K562 (cell line): ENCODE data around the gene ACBD6. TPM values are rescaled to one million over a fixed set of nuclear protein-coding genes. Genes with fewer than 3 reads are reported as not detected.

Experiments used
- ATAC-seq: fragments of 200-7000 bp; cut with Tn5 transposase; 3 replicates; pipeline ENCODE4 v1.9.1; 2020; ENCODE audit warnings: moderate library complexity
- BruUV-seq: library from RNA; stranded (reverse); fragments of 400-500 nt; replicated peaks from 2 replicates; lab custom pipeline; 2021; lab: Mats Ljungman, UMichigan
- CTCF ChIA-PET: fragments of 300-600 bp; formaldehyde crosslinking; extraction: SDS; loops from one replicate; lab custom pipeline; 2021; ENCODE audit warnings: low intra/inter-chr PET ratio; lab: Yijun Ruan, JAX
- POLR2A ChIA-PET: fragments of 300-600, 350-650 bp; sonication (Branson Sonifier 250); formaldehyde crosslinking; extraction: SDS; loops from one replicate; lab custom pipeline; 2021; ENCODE audit warnings: antibody characterized with exemption, inconsistent platforms; lab: Yijun Ruan, JAX
- DNase-seq, 4 experiments: peaks; one replicate each; pipeline versions ENCODE4 v3.0.0 to v3.0.0-alpha.2; 2011 to 2018; ENCODE audit warnings: low spot score in 3 of 4, mixed read lengths in 3 of 4; ENCODE audit errors: extremely low read depth in 1 of 4
- FAIRE-seq: peaks from 2 replicates; lab custom pipeline; 2011; peaks lifted over from hg19 to GRCh38; lab: Jason Lieb, UNC
- H2AFZ ChIP-seq: 2 replicates; pipeline ENCODE4 v1.6.0; 2011; ENCODE audit warnings: low read depth, low read length, control low read depth, inconsistent platforms
- H3K27ac ChIP-seq: fragments of 200-600 bp; 3 replicates; pipeline ENCODE4 v1.8.0; 2011; ENCODE audit warnings: low read depth, mild to moderate bottlenecking, control low read depth, inconsistent platforms, low read length, moderate library complexity, mixed read lengths; ENCODE audit errors: extremely low read depth
- H3K27me3 ChIP-seq, 2 experiments: fragments of 300-600 bp in 1 of 2; 2 replicates in 1 of 2; 3 replicates in 1 of 2; pipeline versions ENCODE4 v1.6.0 to v1.8.0; 2011; ENCODE audit warnings: inconsistent platforms in 2 of 2, low read length in 2 of 2, mild to moderate bottlenecking in 1 of 2, mixed read lengths in 1 of 2, moderate library complexity in 1 of 2; ENCODE audit not compliant: control insufficient read depth in 2 of 2, insufficient read depth in 2 of 2
- H3K36me3 ChIP-seq: fragments of 300-600 bp; 3 replicates; pipeline ENCODE4 v1.8.0; 2011; ENCODE audit warnings: mild to moderate bottlenecking, low read length, inconsistent platforms; ENCODE audit not compliant: control insufficient read depth, insufficient read depth
- H3K4me1 ChIP-seq, 2 experiments: fragments of 200-600 bp in 1 of 2; replicated peaks in 1 of 2; 2 replicates in 1 of 2; 3 replicates in 1 of 2; pipeline versions ENCODE4 v1.5.1 to v1.8.0; 2011; ENCODE audit warnings: inconsistent platforms in 2 of 2, low read length in 2 of 2, mild to moderate bottlenecking in 1 of 2, mixed read lengths in 1 of 2, moderate library complexity in 1 of 2; ENCODE audit not compliant: control insufficient read depth in 2 of 2, insufficient read depth in 2 of 2
- H3K4me2 ChIP-seq: 2 replicates; pipeline ENCODE4 v1.6.1; 2011; ENCODE audit warnings: low read length, control low read depth, inconsistent platforms, mixed read lengths; ENCODE audit not compliant: insufficient read depth
- H3K4me3 ChIP-seq: fragments of 200-600 bp; sonication (generic), shearing (Covaris generic); 2 replicates; pipeline ENCODE4 v1.5.1; 2016; ENCODE audit warnings: control low read depth, inconsistent platforms
- H3K79me2 ChIP-seq: fragments of 200-600 bp; 3 replicates; pipeline ENCODE4 v1.8.0; 2011; ENCODE audit warnings: low read length, inconsistent platforms; ENCODE audit not compliant: control insufficient read depth, insufficient read depth
- H3K9ac ChIP-seq, 2 experiments: 2 replicates each; pipeline versions ENCODE4 v1.6.0 to v1.6.1; 2011; ENCODE audit warnings: low read depth in 2 of 2, low read length in 2 of 2, control low read depth in 1 of 2, inconsistent platforms in 1 of 2, mild to moderate bottlenecking in 1 of 2, mixed read lengths in 1 of 2; ENCODE audit not compliant: insufficient read depth in 1 of 2
- H3K9me1 ChIP-seq: one replicate; pipeline ENCODE4 v1.6.0; 2011; ENCODE audit warnings: inconsistent platforms, mild to moderate bottlenecking, low read length, moderate library complexity; ENCODE audit not compliant: control insufficient read depth, insufficient read depth
- H3K9me3 ChIP-seq: replicated peaks from 2 replicates; pipeline ENCODE4 v1.5.1; 2011; ENCODE audit warnings: low read depth, low read length, inconsistent platforms; ENCODE audit not compliant: control insufficient read depth, insufficient read depth
- H4K20me1 ChIP-seq: replicated peaks from 2 replicates; pipeline ENCODE4 v1.6.1; 2011; ENCODE audit warnings: low read length, inconsistent platforms, mixed read lengths; ENCODE audit not compliant: control insufficient read depth, insufficient read depth
- BRD9 ChIP-seq: fragments of 450-650 bp; IDR thresholded peaks from 2 replicates; pipeline ENCODE4 v1.6.1; 2018; ENCODE audit warnings: low read depth; ENCODE audit not compliant: partially characterized antibody
- CAMTA2 ChIP-seq: fragments of 250-450 bp; sonication (Bioruptor Pico); conservative IDR thresholded peaks from 2 replicates; pipeline ENCODE4 v1.5.1; 2022
- CBX3 ChIP-seq, 2 experiments: IDR thresholded peaks; 1 replicate in 1 of 2; 2 replicates in 1 of 2; pipeline ENCODE4 v1.6.1; 2012; ENCODE audit warnings: inconsistent platforms in 2 of 2, low read length in 2 of 2, borderline replicate concordance in 1 of 2, control low read depth in 1 of 2
- KAT8 ChIP-seq: fragments of 450-650 bp; IDR thresholded peaks from 2 replicates; pipeline ENCODE4 v1.6.1; 2016; ENCODE audit warnings: low read depth, mild to moderate bottlenecking
- LARP7 ChIP-seq: fragments of 450-650 bp; IDR thresholded peaks from 2 replicates; pipeline ENCODE4 v1.6.1; 2016
- NFATC3 ChIP-seq: fragments of 450-650 bp; IDR thresholded peaks from 2 replicates; pipeline ENCODE4 v1.6.1; 2017; ENCODE audit warnings: mild to moderate bottlenecking
- PTRF ChIP-seq: fragments of 450-650 bp; IDR thresholded peaks from 2 replicates; pipeline ENCODE4 v1.6.1; 2016; ENCODE audit warnings: mild to moderate bottlenecking, missing genetic modification characterization, missing compliant biosample characterization
- RAD21 ChIP-seq, 2 experiments: fragments of 250-450 bp in 1 of 2; fragments of 450-650 bp in 1 of 2; sonication (Bioruptor Pico) in 1 of 2; formaldehyde crosslinking in 1 of 2; IDR thresholded peaks in 1 of 2; conservative IDR thresholded peaks in 1 of 2; 2 replicates each; pipeline versions ENCODE4 v1.4.0 to v1.8.0; 2020 to 2022; ENCODE audit warnings: mild to moderate bottlenecking in 2 of 2, moderate library complexity in 1 of 2
- SMC3 ChIP-seq: conservative IDR thresholded peaks from 2 replicates; pipeline ENCODE4 v1.6.1; 2011; ENCODE audit warnings: low read depth, low read length, improper control_type of control experiment; ENCODE audit not compliant: insufficient read depth
- ZC3H11A ChIP-seq: IDR thresholded peaks from 2 replicates; pipeline ENCODE4 v1.6.1; 2012; ENCODE audit warnings: low read depth, low read length, improper control_type of control experiment
- ZKSCAN3 ChIP-seq: fragments of 250-450 bp; sonication (Bioruptor Pico); IDR thresholded peaks from 2 replicates; pipeline ENCODE4 v1.4.0; 2020
- ZNF398 ChIP-seq: fragments of 250-450 bp; sonication (Bioruptor Pico); IDR thresholded peaks from 2 replicates; pipeline ENCODE4 v1.8.0; 2021; ENCODE audit warnings: moderate library complexity, mild to moderate bottlenecking, inconsistent platforms
- ZNF431 ChIP-seq: sonication (generic); formaldehyde crosslinking; IDR thresholded peaks from 2 replicates; pipeline ENCODE4 v1.8.0; 2022; ENCODE audit warnings: mild to moderate bottlenecking, missing genetic modification reagents
- ZNF778 ChIP-seq: fragments of 450-650 bp; formaldehyde crosslinking; IDR thresholded peaks from 2 replicates; pipeline ENCODE4 v1.4.0; 2020; ENCODE audit warnings: mild to moderate bottlenecking, moderate library complexity
- WGBS: fragments of 100-300 bp; shearing (Covaris generic); methylation state at CpG from one replicate; pipeline ENCODE4 v1.1.6; 2016; ENCODE audit warnings: low coverage, mixed read lengths; ENCODE audit not compliant: insufficient coverage; ENCODE audit errors: missing lambda C conversion rate; 5-methylcytosine and 5-hydroxymethylcytosine counted together
- in situ Hi-C: fragments of 300-500 bp; cut with MboI; formaldehyde crosslinking; loops from 4 replicates; pipeline ENCODE4 v1.15.0; 2018; ENCODE audit warnings: inconsistent platforms, mixed read lengths
- intact Hi-C: fragments of 100-400 bp; cut with micrococcal nuclease; formaldehyde crosslinking; loops from 2 replicates; pipeline ENCODE4 v1.14.2; 2022
- polyA plus RNA-seq, 8 experiments: library from polyadenylated mRNA; depleted of rRNA in 4 of 8; stranded (reverse) in 5 of 8; unstranded in 3 of 8; fragments of >200 nt; fragmentation: Nextera tagmentation in 2 of 8; fragmentation: Illumina TruSeq in 1 of 8; extraction: Ambion mirVana in 2 of 8; extraction: Trizol in 1 of 8; gene quantifications; 2 replicates each; pipeline versions ENCODE4 v1.2.1 to v1.2.3, GENCODE V29; 2011 to 2014; ENCODE audit warnings: inconsistent platforms in 1 of 8, missing spikeins in 1 of 8
- total RNA-seq, 7 experiments: library from RNA; depleted of rRNA in 6 of 7; stranded (reverse); fragments of >200 nt in 6 of 7; fragmentation: Illumina TruSeq in 2 of 7; extraction: Trizol in 2 of 7; gene quantifications; 2 replicates each; pipeline versions ENCODE4 v1.2.1 to v1.2.3, GENCODE V29; 2011 to 2021; ENCODE audit warnings: low replicate concordance in 1 of 7
- TF ChIP-seq, protein P1 (sequence below): fragments of 450-650 bp; IDR thresholded peaks from 2 replicates; pipeline ENCODE4 v1.6.1; 2017; ENCODE audit warnings: antibody characterized with exemption, mild to moderate bottlenecking

Gene ACBD6
- total and polyA plus RNA-seq, 9 of the 15 experiments (the other 6 are each of a cell fraction or from before 2014, with no cell fraction given) = 16.9 to 107 (median 77.7) TPM

DNA sequence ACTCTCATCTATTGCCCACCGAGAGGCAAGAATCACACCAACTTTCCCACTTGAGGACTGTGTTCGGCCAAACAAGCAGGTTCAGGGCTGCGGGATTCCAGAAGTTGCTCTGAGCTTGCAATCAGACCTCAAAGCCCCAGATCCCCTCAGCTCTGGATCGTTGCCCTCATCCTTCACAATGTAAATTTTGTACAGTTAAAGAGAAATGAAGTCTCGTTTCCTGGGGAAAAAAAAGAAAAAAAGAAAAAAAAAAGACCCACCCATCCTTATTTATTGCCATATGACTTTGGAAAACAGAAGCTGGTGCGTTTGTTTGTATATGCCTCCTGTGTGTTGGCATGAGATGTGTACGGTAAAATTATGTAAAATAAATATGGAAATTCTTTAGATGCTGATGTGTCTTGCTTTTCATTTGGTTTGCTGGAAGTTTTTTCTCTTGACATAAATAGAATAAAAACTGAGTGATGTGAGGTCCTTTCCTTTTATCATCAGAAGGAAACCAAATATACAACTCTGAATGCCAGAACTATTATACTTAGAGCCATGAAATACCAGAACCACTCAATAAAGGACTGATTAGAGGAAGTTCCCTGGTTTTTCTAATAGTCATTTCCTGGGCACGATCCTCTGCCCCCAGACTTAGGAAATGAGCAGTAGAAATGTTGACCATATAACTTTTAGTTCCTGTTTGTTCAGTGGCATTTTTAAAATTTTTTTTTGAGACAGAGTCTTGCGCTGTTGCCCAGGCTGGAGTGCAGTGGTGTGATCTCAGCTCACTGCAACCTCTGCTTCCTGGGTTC, 223.6 kb downstream of the ACBD6 start (continued):
- TF ChIP-seq, protein P1, sequence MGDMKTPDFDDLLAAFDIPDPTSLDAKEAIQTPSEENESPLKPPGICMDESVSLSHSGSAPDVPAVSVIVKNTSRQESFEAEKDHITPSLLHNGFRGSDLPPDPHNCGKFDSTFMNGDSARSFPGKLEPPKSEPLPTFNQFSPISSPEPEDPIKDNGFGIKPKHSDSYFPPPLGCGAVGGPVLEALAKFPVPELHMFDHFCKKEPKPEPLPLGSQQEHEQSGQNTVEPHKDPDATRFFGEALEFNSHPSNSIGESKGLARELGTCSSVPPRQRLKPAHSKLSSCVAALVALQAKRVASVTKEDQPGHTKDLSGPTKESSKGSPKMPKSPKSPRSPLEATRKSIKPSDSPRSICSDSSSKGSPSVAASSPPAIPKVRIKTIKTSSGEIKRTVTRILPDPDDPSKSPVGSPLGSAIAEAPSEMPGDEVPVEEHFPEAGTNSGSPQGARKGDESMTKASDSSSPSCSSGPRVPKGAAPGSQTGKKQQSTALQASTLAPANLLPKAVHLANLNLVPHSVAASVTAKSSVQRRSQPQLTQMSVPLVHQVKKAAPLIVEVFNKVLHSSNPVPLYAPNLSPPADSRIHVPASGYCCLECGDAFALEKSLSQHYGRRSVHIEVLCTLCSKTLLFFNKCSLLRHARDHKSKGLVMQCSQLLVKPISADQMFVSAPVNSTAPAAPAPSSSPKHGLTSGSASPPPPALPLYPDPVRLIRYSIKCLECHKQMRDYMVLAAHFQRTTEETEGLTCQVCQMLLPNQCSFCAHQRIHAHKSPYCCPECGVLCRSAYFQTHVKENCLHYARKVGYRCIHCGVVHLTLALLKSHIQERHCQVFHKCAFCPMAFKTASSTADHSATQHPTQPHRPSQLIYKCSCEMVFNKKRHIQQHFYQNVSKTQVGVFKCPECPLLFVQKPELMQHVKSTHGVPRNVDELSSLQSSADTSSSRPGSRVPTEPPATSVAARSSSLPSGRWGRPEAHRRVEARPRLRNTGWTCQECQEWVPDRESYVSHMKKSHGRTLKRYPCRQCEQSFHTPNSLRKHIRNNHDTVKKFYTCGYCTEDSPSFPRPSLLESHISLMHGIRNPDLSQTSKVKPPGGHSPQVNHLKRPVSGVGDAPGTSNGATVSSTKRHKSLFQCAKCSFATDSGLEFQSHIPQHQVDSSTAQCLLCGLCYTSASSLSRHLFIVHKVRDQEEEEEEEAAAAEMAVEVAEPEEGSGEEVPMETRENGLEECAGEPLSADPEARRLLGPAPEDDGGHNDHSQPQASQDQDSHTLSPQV = no peak

GRCh38 chr1:180278194-180278515, 224.2 kb downstream of the ACBD6 start:
- Histone ChIP-seq H2AFZ (no peak overlapping the region), H3K27me3 (no peaks in the 10 kb centered on the region), H3K4me1 (no peaks in the 10 kb centered on the region), H3K27ac (no peak overlapping the region), H3K4me2 (no peak overlapping the region), H4K20me1 (no peaks in the 10 kb centered on the region), H3K4me3 (no peak overlapping the region), H3K36me3 (peaks cover 22% of the 10 kb centered on the region; the same call in 2 of the 3 replicates), H3K9me1 (no peaks in the 10 kb centered on the region), H3K79me2 (no peaks in the 10 kb centered on the region), H3K9ac (no peak overlapping the region), H3K9me3 (no peaks in the 10 kb centered on the region)
- intact Hi-C loops (no loop called here), in situ Hi-C loops (no loop called here)
- no peak for ATAC-seq
- TF ChIP-seq ZNF431 (CRISPR knock-in tag) = no peak
- no peak for TF ChIP-seq PTRF (tag)
- no peak for TF ChIP-seq NFATC3
- no peak for TF ChIP-seq ZC3H11A
- TF ChIP-seq RAD21 (CRISPR knock-in tag; conservative IDR thresholded peaks at IDR 0.05 in 1 of 2, IDR thresholded peaks at IDR 0.05 in 1 of 2) = no peak
- no peak for TF ChIP-seq ZNF398 (CRISPR knock-in tag)
- no peak for TF ChIP-seq BRD9
- TF ChIP-seq KAT8 = no peak
- TF ChIP-seq SMC3 = no peak
- no peak for TF ChIP-seq ZNF778 (CRISPR knock-in tag)
- TF ChIP-seq CAMTA2 (CRISPR knock-in tag) = no peak
- no peak for TF ChIP-seq LARP7
- TF ChIP-seq ZKSCAN3 = no peak
- TF ChIP-seq CBX3 (IDR thresholded peaks at IDR 0.05; ENCODE audit: borderline replicate concordance in 1 of 2, low read length in 2 of 2) = no peak
- DNase-seq = no peak
- 88% methylated on average over 2 of the region's 2 CpGs for WGBS
- BruUV-seq = no TSS peak
- no peak for FAIRE-seq
- CTCF ChIA-PET = no interaction called here
- POLR2A ChIA-PET = interaction anchor here (1.0 to 1.6 kb wide), 2 partner anchors 9 to 16 kb away, joined by 3 to 6 read pairs; no protein-coding TSS in a partner anchor
